ENCODE measurements around the gene PSMB2. TPM values are rescaled to one million over a fixed set of nuclear protein-coding genes. Genes with fewer than 3 reads are reported as not detected.

The PSMB2 gene
- polyA plus RNA-seq, 1 donor = 59.1 TPM

DNA sequence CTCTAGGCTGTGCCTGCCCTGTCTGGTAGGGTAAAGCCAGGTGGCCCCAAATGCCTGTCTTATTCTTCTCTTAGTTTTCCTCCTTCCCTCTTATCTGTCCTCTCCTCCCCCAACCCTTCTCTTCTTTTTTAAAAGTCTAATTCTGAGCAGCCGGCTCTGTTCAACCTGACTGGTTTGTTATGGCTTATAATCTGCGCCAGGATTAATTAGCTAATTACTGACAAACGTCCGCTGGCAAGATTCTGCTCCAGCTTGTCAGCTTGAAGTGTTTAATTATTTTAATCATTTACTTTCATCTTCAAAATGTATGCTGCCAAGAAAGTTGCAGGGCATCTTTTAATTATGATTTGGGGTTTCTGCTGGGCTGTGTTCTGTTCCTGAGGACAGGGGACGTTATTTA is 27.2 kb upstream of the PSMB2 start:
- Histone ChIP-seq H3K27me3 (ENCODE audit: control insufficient read depth, insufficient read depth, low read length) (peaks cover 22% of the 10 kb centered on the region), H3K4me1 (ENCODE audit: control insufficient read depth, insufficient read depth, low read length) (no peaks in the 10 kb centered on the region), H3K4me3 (ENCODE audit: low read length) (no peak overlapping the region), H3K9me3 (ENCODE audit: control insufficient read depth, low read depth, low read length) (no peaks in the 10 kb centered on the region), H3K36me3 (ENCODE audit: control insufficient read depth, insufficient read depth, low read length) (no peaks in the 10 kb centered on the region), H3K27ac (ENCODE audit: low read length) (no peak overlapping the region)
- WGBS (ENCODE audit: insufficient coverage, low lambda C conversion rate) = 71% methylated on average over 3 of the region's 5 CpGs
- no peak for DNase-seq

DNA sequence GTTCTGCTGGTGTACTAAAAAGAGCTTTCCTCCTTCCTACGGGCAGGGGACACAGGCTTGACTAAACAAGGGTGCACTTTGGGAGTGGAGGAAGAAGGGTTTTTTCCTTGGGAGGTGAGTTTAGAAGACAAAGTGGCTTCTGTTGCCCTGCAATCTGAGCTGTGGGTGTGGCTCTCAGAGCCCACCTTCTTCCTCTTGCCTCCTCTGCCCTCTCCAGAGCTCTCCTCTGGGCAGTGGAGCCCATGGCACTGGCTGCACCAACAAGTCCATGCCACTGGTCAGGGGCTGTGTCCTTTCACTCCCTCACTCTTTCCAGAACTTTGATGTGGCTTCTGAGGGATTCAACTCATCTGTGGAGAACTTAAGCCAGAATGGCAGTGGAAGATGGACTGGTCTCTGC is 25.6 kb upstream of the PSMB2 start:
- no peaks in the 10 kb centered on the region for H3K9me3 ChIP-seq (ENCODE audit: control insufficient read depth, low read depth, low read length)
- H3K27me3 ChIP-seq (ENCODE audit: control insufficient read depth, insufficient read depth, low read length) = peaks cover 14% of the 10 kb centered on the region
- no peaks in the 10 kb centered on the region for H3K36me3 ChIP-seq (ENCODE audit: control insufficient read depth, insufficient read depth, low read length)
- WGBS (ENCODE audit: insufficient coverage, low lambda C conversion rate) = no CpG with 5 or more reads among the region's 1 CpG
- no peaks in the 10 kb centered on the region for H3K4me1 ChIP-seq (ENCODE audit: control insufficient read depth, insufficient read depth, low read length)
- DNase-seq = no peak
- no peak overlapping the region for H3K4me3 ChIP-seq (ENCODE audit: low read length)
- H3K27ac ChIP-seq (ENCODE audit: low read length) = no peak overlapping the region

DNA sequence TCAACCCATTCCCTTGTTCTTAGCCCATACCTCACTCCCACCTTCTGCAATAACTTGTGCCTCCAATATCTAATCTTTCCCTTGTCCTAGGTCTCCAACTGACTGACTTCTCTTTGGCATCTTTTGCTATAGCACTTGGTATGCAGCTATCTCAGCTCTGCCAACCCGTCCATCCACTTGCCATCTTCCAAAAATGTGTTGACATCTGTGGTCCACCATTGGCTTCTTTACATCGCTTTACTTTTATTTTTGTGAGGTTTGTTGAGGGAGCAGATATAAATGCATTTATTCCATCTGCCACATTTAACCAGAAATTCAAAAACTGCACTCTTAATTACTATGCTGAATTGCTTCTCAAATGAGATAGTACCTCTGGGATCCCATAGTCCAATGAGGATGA is 24.9 kb upstream of the PSMB2 start:
- Histone ChIP-seq H3K27ac (ENCODE audit: low read length) (no peak overlapping the region), H3K4me3 (ENCODE audit: low read length) (no peak overlapping the region), H3K9me3 (ENCODE audit: control insufficient read depth, low read depth, low read length) (no peaks in the 10 kb centered on the region), H3K4me1 (ENCODE audit: control insufficient read depth, insufficient read depth, low read length) (no peaks in the 10 kb centered on the region), H3K27me3 (ENCODE audit: control insufficient read depth, insufficient read depth, low read length) (peaks cover 14% of the 10 kb centered on the region), H3K36me3 (ENCODE audit: control insufficient read depth, insufficient read depth, low read length) (no peaks in the 10 kb centered on the region)
- DNase-seq = no peak
- no CpG with 5 or more reads among the region's 2 CpGs for WGBS (ENCODE audit: insufficient coverage, low lambda C conversion rate)

DNA sequence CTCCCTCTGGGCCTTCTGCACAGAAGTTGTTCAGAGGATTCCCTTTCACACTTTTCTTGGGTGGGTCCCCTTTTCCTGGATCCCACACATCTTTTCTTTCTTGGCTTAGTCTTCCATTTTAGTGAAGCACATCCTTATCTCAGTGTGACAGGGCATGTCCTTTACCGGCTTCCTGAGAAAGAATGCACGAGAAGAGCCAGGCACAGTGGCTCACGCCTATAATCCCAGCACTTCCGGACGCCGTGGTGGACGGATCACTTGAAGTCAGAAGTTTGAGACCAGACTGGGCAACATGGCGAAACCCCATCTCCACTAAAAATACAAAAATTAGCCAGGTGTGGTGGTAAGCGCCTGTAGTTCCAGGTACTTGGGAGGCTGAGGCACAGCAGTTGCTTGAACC is 22.1 kb upstream of the PSMB2 start:
- no peak overlapping the region for H3K4me3 ChIP-seq (ENCODE audit: low read length)
- peaks cover 11% of the 10 kb centered on the region for H3K27me3 ChIP-seq (ENCODE audit: control insufficient read depth, insufficient read depth, low read length)
- H3K4me1 ChIP-seq (ENCODE audit: control insufficient read depth, insufficient read depth, low read length) = no peaks in the 10 kb centered on the region
- no peak overlapping the region for H3K27ac ChIP-seq (ENCODE audit: low read length)
- WGBS (ENCODE audit: insufficient coverage, low lambda C conversion rate) = no CpG with 5 or more reads among the region's 9 CpGs
- DNase-seq = no peak
- H3K36me3 ChIP-seq (ENCODE audit: control insufficient read depth, insufficient read depth, low read length) = no peaks in the 10 kb centered on the region
- H3K9me3 ChIP-seq (ENCODE audit: control insufficient read depth, low read depth, low read length) = no peaks in the 10 kb centered on the region

DNA sequence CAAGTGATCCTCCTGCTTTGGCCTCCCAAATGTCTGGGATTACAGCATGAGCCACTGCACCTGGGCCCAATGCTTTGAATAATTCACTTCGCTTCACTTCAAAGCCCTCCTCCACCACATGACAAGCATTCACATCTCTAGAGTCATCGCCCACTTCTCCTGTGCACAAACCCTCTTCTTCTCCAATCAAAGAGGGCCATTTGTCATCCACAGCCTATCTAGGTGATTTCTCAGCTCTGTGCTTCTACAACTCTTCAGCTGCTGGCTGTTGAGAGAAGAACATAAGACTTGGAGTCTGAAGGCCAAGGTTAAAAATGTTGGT is 20.1 kb upstream of the PSMB2 start:
- no peak for DNase-seq
- Histone ChIP-seq H3K27ac (ENCODE audit: low read length) (no peak overlapping the region), H3K4me1 (ENCODE audit: control insufficient read depth, insufficient read depth, low read length) (no peaks in the 10 kb centered on the region), H3K36me3 (ENCODE audit: control insufficient read depth, insufficient read depth, low read length) (no peaks in the 10 kb centered on the region), H3K9me3 (ENCODE audit: control insufficient read depth, low read depth, low read length) (no peaks in the 10 kb centered on the region), H3K4me3 (ENCODE audit: low read length) (no peak overlapping the region), H3K27me3 (ENCODE audit: control insufficient read depth, insufficient read depth, low read length) (no peaks in the 10 kb centered on the region)
- WGBS (ENCODE audit: insufficient coverage, low lambda C conversion rate) = no CpG with 5 or more reads among the region's 2 CpGs

DNA sequence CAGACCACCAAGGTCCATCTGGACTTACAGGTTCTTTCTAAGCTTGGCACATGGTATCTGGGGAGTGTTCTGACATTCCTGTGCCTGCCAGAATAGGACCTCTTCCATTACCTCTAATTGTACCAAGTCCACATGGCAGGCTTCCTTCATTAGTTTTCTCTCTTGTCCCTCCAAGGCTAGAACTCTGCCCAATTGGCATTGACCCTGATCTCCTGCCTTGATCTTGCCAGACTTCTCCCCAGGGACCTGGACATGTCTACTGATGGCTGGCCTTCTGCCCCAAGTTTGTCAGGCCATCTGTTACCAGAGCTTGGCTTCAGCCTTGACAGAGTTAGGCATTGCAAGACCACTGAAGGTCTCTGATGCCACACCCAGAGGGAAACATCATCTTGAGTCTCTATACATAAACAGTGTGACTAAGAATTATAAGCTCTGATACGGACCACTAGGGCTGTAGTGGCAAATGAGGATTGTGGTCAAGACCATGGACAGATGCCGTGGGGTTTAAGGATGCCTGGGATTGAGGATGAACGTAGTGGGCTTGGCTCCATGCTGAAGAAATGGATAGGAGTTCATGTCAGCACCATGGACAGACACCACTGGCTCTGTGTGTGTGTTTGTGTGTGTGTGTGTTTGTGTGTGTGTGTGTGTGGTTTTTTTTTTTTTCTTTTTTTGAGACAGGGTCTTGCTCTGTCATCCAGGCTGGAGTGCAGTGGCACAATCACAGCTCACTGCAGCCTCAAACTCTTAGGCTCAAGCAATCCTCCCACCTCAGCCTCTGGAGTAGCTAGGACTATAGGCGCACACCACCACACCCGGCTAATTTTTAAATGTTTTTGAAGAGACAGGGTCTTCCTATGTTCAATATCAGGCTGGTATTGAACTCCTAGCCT is 19.5 kb upstream of the PSMB2 start:
- Histone ChIP-seq H3K4me1 (ENCODE audit: control insufficient read depth, insufficient read depth, low read length) (no peaks in the 10 kb centered on the region), H3K9me3 (ENCODE audit: control insufficient read depth, low read depth, low read length) (no peaks in the 10 kb centered on the region), H3K27ac (ENCODE audit: low read length) (no peak overlapping the region), H3K27me3 (ENCODE audit: control insufficient read depth, insufficient read depth, low read length) (no peaks in the 10 kb centered on the region), H3K36me3 (ENCODE audit: control insufficient read depth, insufficient read depth, low read length) (no peaks in the 10 kb centered on the region), H3K4me3 (ENCODE audit: low read length) (no peak overlapping the region)
- no CpG with 5 or more reads among the region's 5 CpGs for WGBS (ENCODE audit: insufficient coverage, low lambda C conversion rate)
- DNase-seq = peak in 1 of 2 donors; percentile 17

DNA sequence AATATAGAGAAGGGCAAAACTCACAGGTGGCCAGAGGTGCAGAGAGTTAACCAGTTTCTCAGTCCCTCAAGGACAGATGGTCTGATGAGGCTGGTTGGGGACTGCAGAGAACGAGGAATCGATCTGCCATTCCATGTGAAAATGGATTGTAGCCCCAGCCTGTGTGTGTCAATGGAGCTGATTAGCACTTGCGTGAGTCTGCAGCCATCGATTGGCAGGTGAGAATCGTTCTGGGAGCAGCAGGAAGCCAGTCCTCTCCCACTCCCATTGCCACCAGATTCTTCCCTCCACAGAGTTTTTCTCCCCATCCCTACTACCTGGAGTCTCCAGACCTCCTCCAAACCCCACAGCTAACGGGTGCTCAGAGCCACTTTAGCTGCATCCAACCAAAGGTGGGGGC is 18.3 kb upstream of the PSMB2 start:
- H3K9me3 ChIP-seq (ENCODE audit: control insufficient read depth, low read depth, low read length) = no peaks in the 10 kb centered on the region
- no peak overlapping the region for H3K27ac ChIP-seq (ENCODE audit: low read length)
- H3K36me3 ChIP-seq (ENCODE audit: control insufficient read depth, insufficient read depth, low read length) = no peaks in the 10 kb centered on the region
- H3K27me3 ChIP-seq (ENCODE audit: control insufficient read depth, insufficient read depth, low read length) = no peaks in the 10 kb centered on the region
- no peak for DNase-seq
- H3K4me3 ChIP-seq (ENCODE audit: low read length) = no peak overlapping the region
- no CpG with 5 or more reads among the region's 6 CpGs for WGBS (ENCODE audit: insufficient coverage, low lambda C conversion rate)
- no peaks in the 10 kb centered on the region for H3K4me1 ChIP-seq (ENCODE audit: control insufficient read depth, insufficient read depth, low read length)

DNA sequence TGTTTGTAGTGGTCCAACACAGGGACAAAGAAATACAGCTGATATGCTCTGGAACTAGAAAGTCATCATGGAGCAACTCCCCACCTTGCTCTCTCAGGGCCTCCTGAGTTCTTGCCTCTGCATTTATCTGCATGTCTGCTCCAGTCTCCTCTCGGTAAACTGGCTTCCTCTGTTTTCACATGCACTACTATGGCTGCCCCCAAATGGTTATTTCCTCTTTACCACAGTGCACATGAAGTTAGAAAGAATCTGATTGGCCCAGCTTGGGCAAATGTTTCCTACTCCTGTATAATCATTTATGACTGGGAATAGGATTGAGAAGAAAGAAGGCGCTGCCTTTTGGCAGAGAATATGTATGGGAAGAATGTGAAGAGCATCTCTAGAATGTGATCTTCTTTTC is 16.5 kb upstream of the PSMB2 start:
- Histone ChIP-seq H3K27ac (ENCODE audit: low read length) (no peak overlapping the region), H3K4me1 (ENCODE audit: control insufficient read depth, insufficient read depth, low read length) (no peaks in the 10 kb centered on the region), H3K9me3 (ENCODE audit: control insufficient read depth, low read depth, low read length) (no peaks in the 10 kb centered on the region), H3K4me3 (ENCODE audit: low read length) (no peak overlapping the region), H3K27me3 (ENCODE audit: control insufficient read depth, insufficient read depth, low read length) (no peaks in the 10 kb centered on the region), H3K36me3 (ENCODE audit: control insufficient read depth, insufficient read depth, low read length) (no peaks in the 10 kb centered on the region)
- DNase-seq = no peak
- WGBS (ENCODE audit: insufficient coverage, low lambda C conversion rate) = 33% methylated on average over 1 of the region's 2 CpGs

DNA sequence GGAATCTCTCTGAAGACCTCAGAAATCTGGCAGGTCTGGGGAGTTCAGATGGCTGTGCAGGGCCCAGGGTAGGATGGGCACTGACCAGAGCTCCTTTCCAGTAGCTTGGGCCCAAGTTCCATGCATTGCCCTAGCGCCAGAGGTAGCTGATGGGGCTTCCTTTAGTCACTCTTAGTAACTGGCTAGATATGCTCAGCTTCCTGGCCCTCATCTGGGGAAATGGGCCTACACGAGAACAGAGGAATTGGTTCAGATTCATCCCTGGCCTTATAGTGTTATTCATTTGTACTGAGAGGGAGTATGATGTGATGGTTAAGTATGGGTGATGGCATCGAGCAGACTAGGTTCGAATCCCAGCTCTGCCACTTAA is 15.5 kb upstream of the PSMB2 start:
- Histone ChIP-seq H3K27ac (ENCODE audit: low read length) (no peak overlapping the region), H3K9me3 (ENCODE audit: control insufficient read depth, low read depth, low read length) (no peaks in the 10 kb centered on the region), H3K4me3 (ENCODE audit: low read length) (no peak overlapping the region), H3K36me3 (ENCODE audit: control insufficient read depth, insufficient read depth, low read length) (no peaks in the 10 kb centered on the region), H3K27me3 (ENCODE audit: control insufficient read depth, insufficient read depth, low read length) (peaks cover 3% of the 10 kb centered on the region), H3K4me1 (ENCODE audit: control insufficient read depth, insufficient read depth, low read length) (no peaks in the 10 kb centered on the region)
- DNase-seq = no peak
- no CpG with 5 or more reads among the region's 4 CpGs for WGBS (ENCODE audit: insufficient coverage, low lambda C conversion rate)

DNA sequence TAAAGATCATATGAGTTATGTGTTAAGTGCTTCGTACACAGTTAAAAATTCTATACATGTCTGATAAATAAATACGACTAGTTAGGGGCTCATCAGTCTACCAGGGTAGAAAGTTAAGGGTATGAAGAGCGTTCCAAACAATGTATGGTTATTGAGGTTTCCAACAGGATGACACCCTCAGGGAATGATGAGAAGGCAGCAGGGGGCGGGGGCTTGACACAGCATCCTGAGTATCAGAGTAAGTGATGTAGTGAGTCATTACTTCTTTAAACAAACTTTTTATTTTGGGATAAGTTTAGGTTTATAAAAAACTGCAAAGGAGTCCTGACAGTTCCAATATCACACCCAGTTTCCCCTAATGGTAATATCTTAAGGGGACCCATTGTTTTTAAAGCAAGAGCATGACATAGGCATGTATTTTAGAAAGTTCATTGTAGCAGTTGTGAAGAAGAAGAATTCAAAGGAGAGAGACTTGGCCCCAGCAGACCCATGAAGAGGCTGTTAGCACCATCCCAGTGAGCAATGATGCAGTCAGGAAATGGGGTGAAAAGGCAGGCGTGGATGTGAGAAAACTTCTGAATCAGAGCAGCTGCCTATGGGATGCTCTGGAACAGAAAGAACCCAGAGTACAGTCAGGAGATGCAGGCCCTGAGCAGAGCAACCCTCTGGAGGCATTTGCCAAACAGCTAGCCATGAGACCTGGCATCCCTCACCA is 15.0 kb upstream of the PSMB2 start:
- WGBS (ENCODE audit: insufficient coverage, low lambda C conversion rate) = no CpG with 5 or more reads among the region's 5 CpGs
- DNase-seq = no peak
- no peaks in the 10 kb centered on the region for H3K4me1 ChIP-seq (ENCODE audit: control insufficient read depth, insufficient read depth, low read length)
- H3K9me3 ChIP-seq (ENCODE audit: control insufficient read depth, low read depth, low read length) = no peaks in the 10 kb centered on the region
- no peak overlapping the region for H3K27ac ChIP-seq (ENCODE audit: low read length)
- peaks cover 3% of the 10 kb centered on the region for H3K27me3 ChIP-seq (ENCODE audit: control insufficient read depth, insufficient read depth, low read length)
- no peak overlapping the region for H3K4me3 ChIP-seq (ENCODE audit: low read length)
- no peaks in the 10 kb centered on the region for H3K36me3 ChIP-seq (ENCODE audit: control insufficient read depth, insufficient read depth, low read length)

DNA sequence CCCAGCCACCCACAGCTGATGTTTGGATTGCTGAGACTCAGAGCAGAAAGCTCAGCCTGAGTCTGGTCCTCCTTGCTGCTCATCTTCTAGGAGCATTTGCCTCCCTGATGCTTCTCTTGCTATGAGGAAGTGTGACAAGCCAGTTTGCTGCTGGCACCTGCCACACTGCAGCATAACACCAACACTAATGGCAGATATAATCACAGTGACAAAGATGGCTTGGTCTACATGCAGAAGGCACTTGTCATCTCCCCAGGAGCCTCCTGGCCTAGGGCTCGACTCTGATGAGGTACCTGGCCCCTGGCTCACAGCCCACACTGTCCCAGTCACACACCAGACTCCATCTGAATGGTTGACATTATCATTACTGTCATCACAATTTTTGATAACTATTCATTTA is 13.9 kb upstream of the PSMB2 start:
- Histone ChIP-seq H3K27me3 (ENCODE audit: control insufficient read depth, insufficient read depth, low read length) (peaks cover 5% of the 10 kb centered on the region), H3K27ac (ENCODE audit: low read length) (no peak overlapping the region), H3K36me3 (ENCODE audit: control insufficient read depth, insufficient read depth, low read length) (no peaks in the 10 kb centered on the region), H3K4me3 (ENCODE audit: low read length) (no peak overlapping the region), H3K4me1 (ENCODE audit: control insufficient read depth, insufficient read depth, low read length) (no peaks in the 10 kb centered on the region), H3K9me3 (ENCODE audit: control insufficient read depth, low read depth, low read length) (no peaks in the 10 kb centered on the region)
- DNase-seq = no peak
- no CpG with 5 or more reads among the region's 1 CpG for WGBS (ENCODE audit: insufficient coverage, low lambda C conversion rate)
